Testis (tissue), 2 donors: ENCODE results near the gene LPCAT2.

Experiments
- POLR2A ChIP-seq: fragments of 450-650 bp; IDR thresholded peaks from one replicate; pipeline ENCODE4 v1.6.1; 2017; ENCODE audit warnings: antibody characterized with exemption, mild to moderate bottlenecking, moderate library complexity
- TF ChIP-seq, protein P1 (sequence below), 3 experiments: fragments of 450-650 bp in 2 of 3; fragments of 200-600 bp in 1 of 3; sonication (generic) in 1 of 3; IDR thresholded peaks; one replicate each; pipeline ENCODE4 v1.5.1; 2016 to 2019; ENCODE audit warnings: antibody characterized with exemption in 3 of 3, mild to moderate bottlenecking in 2 of 3, moderate library complexity in 1 of 3

DNA sequence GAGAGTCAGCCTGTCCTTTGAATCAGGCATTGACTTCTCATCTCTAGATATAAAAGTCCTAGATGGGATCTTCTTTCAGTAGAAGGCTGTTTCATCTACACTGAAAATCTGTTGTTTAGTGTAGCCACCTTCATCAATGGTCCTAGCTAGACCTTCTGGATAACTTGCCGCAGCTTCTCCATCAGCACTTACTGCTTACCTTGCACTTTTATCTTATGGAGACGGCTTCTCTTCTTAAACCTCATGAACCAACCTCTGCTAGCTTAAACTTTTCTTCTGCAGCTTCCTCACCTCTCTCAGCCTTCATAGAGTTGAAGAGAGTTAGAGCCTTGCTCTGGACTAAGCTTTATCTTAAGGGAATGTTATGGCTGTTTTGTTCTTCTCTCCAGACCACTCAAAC is 35.3 kb upstream of the LPCAT2 start:
- TF ChIP-seq, protein P1, sequence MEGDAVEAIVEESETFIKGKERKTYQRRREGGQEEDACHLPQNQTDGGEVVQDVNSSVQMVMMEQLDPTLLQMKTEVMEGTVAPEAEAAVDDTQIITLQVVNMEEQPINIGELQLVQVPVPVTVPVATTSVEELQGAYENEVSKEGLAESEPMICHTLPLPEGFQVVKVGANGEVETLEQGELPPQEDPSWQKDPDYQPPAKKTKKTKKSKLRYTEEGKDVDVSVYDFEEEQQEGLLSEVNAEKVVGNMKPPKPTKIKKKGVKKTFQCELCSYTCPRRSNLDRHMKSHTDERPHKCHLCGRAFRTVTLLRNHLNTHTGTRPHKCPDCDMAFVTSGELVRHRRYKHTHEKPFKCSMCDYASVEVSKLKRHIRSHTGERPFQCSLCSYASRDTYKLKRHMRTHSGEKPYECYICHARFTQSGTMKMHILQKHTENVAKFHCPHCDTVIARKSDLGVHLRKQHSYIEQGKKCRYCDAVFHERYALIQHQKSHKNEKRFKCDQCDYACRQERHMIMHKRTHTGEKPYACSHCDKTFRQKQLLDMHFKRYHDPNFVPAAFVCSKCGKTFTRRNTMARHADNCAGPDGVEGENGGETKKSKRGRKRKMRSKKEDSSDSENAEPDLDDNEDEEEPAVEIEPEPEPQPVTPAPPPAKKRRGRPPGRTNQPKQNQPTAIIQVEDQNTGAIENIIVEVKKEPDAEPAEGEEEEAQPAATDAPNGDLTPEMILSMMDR (IDR thresholded peaks at IDR 0.05) = no peak
- no peak for TF ChIP-seq POLR2A
